ENCODE results near the gene MTG2. TPM values are rescaled to one million over a fixed set of nuclear protein-coding genes. Genes with fewer than 3 reads are reported as not detected.

MTG2 gene
- total RNA-seq, 1 experiment from 2014 or later: 110 TPM

DNA sequence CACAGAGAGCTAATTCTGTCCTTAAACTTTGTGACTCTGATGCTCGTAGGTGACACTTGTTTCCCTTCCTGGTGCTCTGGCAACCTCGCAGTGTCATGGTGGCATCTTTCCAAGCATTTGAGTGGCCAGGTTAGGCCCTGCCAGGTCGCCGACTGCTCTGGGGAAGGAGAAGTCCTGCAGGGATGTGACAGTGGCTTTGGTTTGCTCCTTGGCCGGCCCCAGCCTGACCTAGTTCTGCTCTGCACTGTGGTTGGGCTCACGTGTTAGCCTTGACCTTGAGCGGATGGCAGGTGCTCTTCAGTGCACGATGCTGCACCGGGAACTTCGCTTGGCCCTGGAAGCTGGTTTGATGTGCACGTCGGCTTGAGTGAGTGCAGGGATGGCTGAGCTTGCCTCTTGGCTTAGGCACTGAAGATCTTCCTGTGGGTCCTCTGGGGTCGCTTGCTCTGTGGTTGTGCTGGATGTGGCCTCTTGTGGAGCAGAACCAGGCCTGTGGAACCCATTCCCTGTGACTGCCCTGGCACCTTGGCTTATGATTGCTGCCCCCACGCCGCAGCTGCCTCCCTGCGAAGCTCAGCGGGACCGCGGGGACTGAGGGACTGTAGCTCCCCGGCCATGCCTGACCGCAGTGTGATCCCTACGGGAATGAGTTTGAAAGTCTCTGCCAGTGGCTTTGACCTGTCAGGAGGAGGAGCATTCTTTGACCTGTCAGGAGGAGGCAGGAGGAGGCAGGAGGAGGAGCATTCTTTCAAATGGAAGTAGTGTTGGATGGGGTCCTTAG lies 64.2 kb downstream of the MTG2 start:
- BruUV-seq (replicated peaks): no TSS peak
- H3K9me3 ChIP-seq: no peaks in the 10 kb centered on the region
- Mint-ChIP-seq H3K27ac (ENCODE audit: unreplicated experiment) (no peak overlapping the region), H3K27me3 (ENCODE audit: insufficient read depth, unreplicated experiment) (no peaks in the 10 kb centered on the region), H3K9me3 (ENCODE audit: unreplicated experiment) (no peaks in the 10 kb centered on the region), H3K4me1 (ENCODE audit: low read depth, unreplicated experiment) (peaks cover 7% of the 10 kb centered on the region), H3K36me3 (ENCODE audit: insufficient read depth, unreplicated experiment) (peaks cover 60% of the 10 kb centered on the region), H3K4me3 (ENCODE audit: unreplicated experiment) (no peak overlapping the region)
- CTCF ChIA-PET: interaction anchor here (0.6 to 1.0 kb wide), 2 partner anchors 13 to 1870 kb away, joined by 3 read pairs; no protein-coding TSS in a partner anchor
- no peaks in the 10 kb centered on the region for H3K4me1 ChIP-seq
- intact Hi-C loops (cut with micrococcal nuclease; ENCODE audit: unreplicated experiment): no loop called here
- 0 out of 2 replicates have a peak, but pooled peaks cover 3% of the 10 kb centered on the region for H3K36me3 ChIP-seq (ENCODE audit: control insufficient read depth, insufficient read depth, low read length)
- no peak overlapping the region for H3K4me3 ChIP-seq (ENCODE audit: low read depth, low read length)
- POLR2A ChIA-PET: interaction anchor here (0.6 kb wide), 1 partner anchor 55 kb away, joined by 4 read pairs; no protein-coding TSS in a partner anchor
- no peaks in the 10 kb centered on the region for H3K27me3 ChIP-seq (replicated peaks; ENCODE audit: control insufficient read depth, insufficient read depth, low read length)
- no peak for DNase-seq
- TF ChIP-seq, protein P1, sequence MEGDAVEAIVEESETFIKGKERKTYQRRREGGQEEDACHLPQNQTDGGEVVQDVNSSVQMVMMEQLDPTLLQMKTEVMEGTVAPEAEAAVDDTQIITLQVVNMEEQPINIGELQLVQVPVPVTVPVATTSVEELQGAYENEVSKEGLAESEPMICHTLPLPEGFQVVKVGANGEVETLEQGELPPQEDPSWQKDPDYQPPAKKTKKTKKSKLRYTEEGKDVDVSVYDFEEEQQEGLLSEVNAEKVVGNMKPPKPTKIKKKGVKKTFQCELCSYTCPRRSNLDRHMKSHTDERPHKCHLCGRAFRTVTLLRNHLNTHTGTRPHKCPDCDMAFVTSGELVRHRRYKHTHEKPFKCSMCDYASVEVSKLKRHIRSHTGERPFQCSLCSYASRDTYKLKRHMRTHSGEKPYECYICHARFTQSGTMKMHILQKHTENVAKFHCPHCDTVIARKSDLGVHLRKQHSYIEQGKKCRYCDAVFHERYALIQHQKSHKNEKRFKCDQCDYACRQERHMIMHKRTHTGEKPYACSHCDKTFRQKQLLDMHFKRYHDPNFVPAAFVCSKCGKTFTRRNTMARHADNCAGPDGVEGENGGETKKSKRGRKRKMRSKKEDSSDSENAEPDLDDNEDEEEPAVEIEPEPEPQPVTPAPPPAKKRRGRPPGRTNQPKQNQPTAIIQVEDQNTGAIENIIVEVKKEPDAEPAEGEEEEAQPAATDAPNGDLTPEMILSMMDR (IDR thresholded peaks at IDR 0.05; ENCODE audit: insufficient read depth in 1 of 2, low read depth in 1 of 2, low read length in 1 of 2, severe bottlenecking in 1 of 2, unreplicated experiment in 1 of 2): no peak

DNA sequence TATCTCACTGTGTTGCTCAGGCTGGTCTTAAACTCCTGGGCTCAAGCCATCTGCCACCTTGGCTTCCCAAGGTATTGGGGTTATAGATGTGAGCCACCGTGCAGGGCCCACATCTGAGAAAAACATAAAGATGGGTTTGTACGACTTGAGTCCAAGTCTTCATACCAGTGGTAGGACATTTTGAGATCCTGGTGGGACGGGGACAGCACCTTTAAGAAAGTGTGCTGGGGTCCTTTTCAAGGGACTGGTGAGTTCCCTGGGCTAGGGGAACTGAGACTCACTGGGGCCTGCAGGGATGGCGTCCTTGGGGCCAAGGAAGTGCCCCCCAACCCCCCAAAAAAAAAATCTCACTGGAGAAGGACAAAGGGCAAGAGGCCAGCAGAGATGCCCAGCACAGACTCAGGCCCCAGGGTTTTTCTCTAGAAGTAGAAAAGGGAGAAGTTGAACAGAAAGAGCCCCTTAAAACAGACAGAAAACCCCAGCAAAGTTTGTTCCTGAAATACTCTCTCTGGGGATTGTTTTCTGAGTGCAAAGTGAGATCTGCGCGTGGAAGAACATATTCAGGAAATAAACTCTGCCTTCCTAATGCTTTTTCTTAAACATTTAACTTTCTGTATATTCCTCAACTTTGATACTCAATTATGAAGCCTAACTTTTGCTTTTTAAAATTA lies 66.2 kb downstream of the MTG2 start:
- Histone ChIP-seq H3K9me3 (no peaks in the 10 kb centered on the region), H3K4me1 (no peaks in the 10 kb centered on the region), H3K4me3 (ENCODE audit: low read depth, low read length) (no peak overlapping the region), H3K27me3 (replicated peaks; ENCODE audit: control insufficient read depth, insufficient read depth, low read length) (no peaks in the 10 kb centered on the region), H3K36me3 (ENCODE audit: control insufficient read depth, insufficient read depth, low read length) (peaks cover 6% of the 10 kb centered on the region)
- intact Hi-C loops (cut with micrococcal nuclease; ENCODE audit: unreplicated experiment): no loop called here
- ChIA-PET POLR2A (interaction anchor here (0.5 kb wide), 1 partner anchor 260 kb away, joined by 5 read pairs; no protein-coding TSS in a partner anchor), CTCF (no interaction called here)
- Mint-ChIP-seq H3K36me3 (ENCODE audit: insufficient read depth, unreplicated experiment) (peaks cover 50% of the 10 kb centered on the region), H3K4me3 (ENCODE audit: unreplicated experiment) (no peak overlapping the region), H3K27ac (ENCODE audit: unreplicated experiment) (no peak overlapping the region), H3K4me1 (ENCODE audit: low read depth, unreplicated experiment) (peaks cover 7% of the 10 kb centered on the region), H3K9me3 (ENCODE audit: unreplicated experiment) (no peaks in the 10 kb centered on the region), H3K27me3 (ENCODE audit: insufficient read depth, unreplicated experiment) (no peaks in the 10 kb centered on the region)
- TF ChIP-seq, protein P1 (IDR thresholded peaks at IDR 0.05; ENCODE audit: insufficient read depth in 1 of 2, low read depth in 1 of 2, low read length in 1 of 2, severe bottlenecking in 1 of 2, unreplicated experiment in 1 of 2): no peak
- DNase-seq: no peak
- BruUV-seq (replicated peaks): no TSS peak

- no peaks in the 10 kb centered on the region for H3K9me3 ChIP-seq
- CTCF ChIA-PET: no interaction called here
- Mint-ChIP-seq H3K9me3 (ENCODE audit: unreplicated experiment) (no peaks in the 10 kb centered on the region), H3K4me3 (ENCODE audit: unreplicated experiment) (no peak overlapping the region), H3K27ac (ENCODE audit: unreplicated experiment) (no peak overlapping the region), H3K4me1 (ENCODE audit: low read depth, unreplicated experiment) (peaks cover 7% of the 10 kb centered on the region), H3K36me3 (ENCODE audit: insufficient read depth, unreplicated experiment) (peaks cover 56% of the 10 kb centered on the region), H3K27me3 (ENCODE audit: insufficient read depth, unreplicated experiment) (no peaks in the 10 kb centered on the region)
- POLR2A ChIA-PET: no interaction called here
- intact Hi-C loops (cut with micrococcal nuclease; ENCODE audit: unreplicated experiment): no loop called here
- no peaks in the 10 kb centered on the region for H3K27me3 ChIP-seq (replicated peaks; ENCODE audit: control insufficient read depth, insufficient read depth, low read length)
- H3K36me3 ChIP-seq (ENCODE audit: control insufficient read depth, insufficient read depth, low read length): peaks cover 5% of the 10 kb centered on the region
- H3K4me1 ChIP-seq: no peaks in the 10 kb centered on the region
- TF ChIP-seq, protein P1 (IDR thresholded peaks at IDR 0.05; ENCODE audit: insufficient read depth in 1 of 2, low read depth in 1 of 2, low read length in 1 of 2, severe bottlenecking in 1 of 2, unreplicated experiment in 1 of 2): no peak
- BruUV-seq (replicated peaks): no TSS peak
- H3K4me3 ChIP-seq (ENCODE audit: low read depth, low read length): no peak overlapping the region
- no peak for DNase-seq
These were observed 69.6 kb downstream of the MTG2 start for GRCh38 chr20:62252342-62252966.

Data from Caco-2 (cell line).